Measurements from ENCODE around the gene AGT. TPM values are rescaled to one million over a fixed set of nuclear protein-coding genes. Genes with fewer than 3 reads are reported as not detected.
"Not testable (repeated sequence)": the region's sequence is repeated elsewhere in the genome, so short reads cannot be mapped to it uniquely, and the experiment has no call there.

AGT gene
- total RNA-seq, 2 experiments from 2014 or later, result not detected

DNA sequence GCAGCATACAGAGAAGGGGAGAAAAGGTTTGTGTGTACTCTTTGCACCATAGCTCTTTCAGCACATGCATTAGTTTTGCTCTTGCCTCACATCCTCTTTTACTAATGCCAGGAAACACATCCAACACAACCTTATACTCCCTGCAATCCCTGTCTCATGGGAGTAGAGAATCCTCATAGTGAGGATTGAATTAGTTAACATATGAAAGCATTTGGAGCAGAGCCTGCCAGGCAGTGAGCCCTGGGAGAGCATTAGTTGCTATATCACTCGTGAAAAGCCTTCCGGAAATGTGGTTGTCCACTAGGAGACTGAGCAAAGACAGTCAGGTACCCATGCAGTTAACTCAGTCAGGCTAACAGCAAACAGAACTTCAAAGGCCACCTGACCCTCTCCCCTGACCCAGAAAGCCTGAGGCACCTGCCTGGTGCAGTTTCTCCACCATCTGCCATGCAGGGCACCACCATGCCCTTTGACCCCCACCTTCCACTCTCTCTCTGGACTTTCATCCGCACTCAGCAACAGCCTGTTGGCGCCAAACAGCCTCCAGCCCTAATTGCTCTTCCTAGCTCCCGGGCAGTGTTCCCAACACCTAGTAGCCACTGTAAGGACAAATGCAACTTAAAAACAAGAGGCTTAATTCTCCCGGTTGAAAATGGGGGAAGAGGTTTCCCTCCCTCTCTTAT lies 14.9 kb upstream of the AGT start:
- CTCF ChIA-PET, result no interaction called here
- peaks cover 13% of the 10 kb centered on the region for H3K27me3 Mint-ChIP-seq
- no peak overlapping the region for H3K4me3 Mint-ChIP-seq
- DNase-seq, result no peak
- POLR2A ChIA-PET, result no interaction called here
- H3K27ac Mint-ChIP-seq, result no peak overlapping the region
- H3K36me3 Mint-ChIP-seq (ENCODE audit: low read depth), result no peaks in the 10 kb centered on the region
- no peaks in the 10 kb centered on the region for H3K9me3 Mint-ChIP-seq
- H3K4me1 Mint-ChIP-seq, result no peaks in the 10 kb centered on the region

GRCh38 chr1:230725256-230726012 lies 11.5 kb upstream of the AGT start:
- H3K36me3 Mint-ChIP-seq (ENCODE audit: low read depth), result peaks cover 2% of the 10 kb centered on the region
- DNase-seq, result no peak
- H3K9me3 Mint-ChIP-seq, result peaks cover 6% of the 10 kb centered on the region
- peaks cover 10% of the 10 kb centered on the region for H3K27me3 Mint-ChIP-seq
- no peaks in the 10 kb centered on the region for H3K4me1 Mint-ChIP-seq
- H3K4me3 Mint-ChIP-seq, result no peak overlapping the region
- ChIA-PET CTCF (no interaction called here), POLR2A (no interaction called here)
- H3K27ac Mint-ChIP-seq, result no peak overlapping the region

DNA sequence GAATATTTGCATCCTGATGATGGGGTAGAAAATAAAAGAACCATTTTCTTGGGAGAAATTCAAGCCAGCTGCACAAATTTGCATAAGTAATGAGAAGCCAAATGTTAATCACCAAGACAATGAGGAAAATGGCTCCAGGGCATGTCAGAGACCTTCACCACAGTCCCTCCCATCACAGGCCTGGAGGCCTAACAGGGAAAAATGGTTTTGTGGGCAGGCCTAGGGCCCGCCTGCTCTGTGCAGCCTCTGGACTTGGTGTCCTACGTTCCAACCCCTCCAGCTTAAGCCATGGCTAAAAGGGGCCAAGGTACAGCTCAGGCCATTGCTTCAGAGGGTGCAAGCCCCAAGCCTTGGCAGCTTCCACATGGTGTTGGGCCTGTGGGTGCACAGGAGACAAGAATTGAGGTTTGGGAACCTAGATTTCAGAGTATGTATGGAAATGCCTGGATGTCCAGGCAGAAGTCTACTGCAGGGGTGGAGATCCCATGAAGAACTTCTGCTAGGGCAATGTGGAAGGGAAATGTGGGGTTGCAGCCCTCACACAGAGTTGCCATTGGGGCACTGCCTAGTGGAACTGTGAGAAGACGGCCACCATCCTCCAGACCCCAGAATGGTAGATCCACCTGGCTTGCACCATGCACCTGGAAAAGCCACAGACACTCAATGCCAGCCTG lies 8.1 kb upstream of the AGT start:
- POLR2A ChIA-PET; CTCF ChIA-PET; H3K4me3 Mint-ChIP-seq; H3K27me3 Mint-ChIP-seq; DNase-seq; H3K4me1 Mint-ChIP-seq; H3K27ac Mint-ChIP-seq; H3K9me3 Mint-ChIP-seq; H3K36me3 Mint-ChIP-seq (ENCODE audit: low read depth): not testable (repeated sequence)

DNA sequence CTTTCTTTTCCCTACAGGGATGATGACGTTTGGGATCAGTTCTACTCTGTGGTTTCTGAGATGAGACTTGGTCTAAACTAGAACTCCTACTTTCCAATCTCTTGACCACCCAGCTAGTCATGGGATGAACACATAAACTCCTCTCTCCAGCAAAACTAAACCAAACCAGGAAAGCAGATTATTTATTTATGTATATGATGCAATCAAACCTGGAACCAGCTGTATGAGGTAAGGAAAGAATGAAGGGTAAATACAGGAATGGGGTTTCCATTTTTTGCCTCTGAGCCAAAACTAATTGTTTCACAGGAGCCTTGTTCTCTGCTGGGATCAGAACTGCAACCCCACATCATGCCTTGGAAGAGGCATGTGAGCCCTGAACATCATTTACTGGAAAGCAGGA lies 3.3 kb upstream of the AGT start:
- H3K9me3 Mint-ChIP-seq, result peaks cover 6% of the 10 kb centered on the region
- peaks cover 2% of the 10 kb centered on the region for H3K36me3 Mint-ChIP-seq (ENCODE audit: low read depth)
- H3K4me1 Mint-ChIP-seq, result no peaks in the 10 kb centered on the region
- no peak overlapping the region for H3K4me3 Mint-ChIP-seq
- no peak for DNase-seq
- H3K27ac Mint-ChIP-seq, result no peak overlapping the region
- peaks cover 5% of the 10 kb centered on the region for H3K27me3 Mint-ChIP-seq
- ChIA-PET CTCF (no interaction called here), POLR2A (no interaction called here)

DNA sequence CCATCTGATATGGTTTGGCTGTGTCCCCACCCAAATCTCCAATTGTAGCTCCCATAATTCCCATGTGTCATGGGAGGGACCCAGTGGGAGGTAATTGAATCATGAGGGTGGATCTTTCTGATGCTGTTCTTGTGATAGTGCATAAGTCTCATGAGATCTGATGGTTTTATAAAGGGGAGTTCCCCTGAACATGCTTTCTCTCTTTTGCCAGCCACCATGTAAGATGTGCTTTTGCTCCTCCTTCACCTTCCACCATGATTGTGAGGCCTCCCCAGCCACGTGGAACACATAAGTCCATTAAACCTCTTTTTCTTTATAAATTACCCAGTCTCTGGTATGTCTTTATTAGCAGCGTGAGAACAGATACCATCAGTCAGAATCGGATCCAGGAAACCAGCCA lies 2.5 kb upstream of the AGT start:
- POLR2A ChIA-PET, result not testable (repeated sequence)

GRCh38 chr1:230715510-230715909 lies 1.6 kb upstream of the AGT start:
- peaks cover 5% of the 10 kb centered on the region for H3K27me3 Mint-ChIP-seq
- ChIA-PET CTCF (no interaction called here), POLR2A (no interaction called here)
- no peak overlapping the region for H3K27ac Mint-ChIP-seq
- H3K4me1 Mint-ChIP-seq, result no peaks in the 10 kb centered on the region
- no peak overlapping the region for H3K4me3 Mint-ChIP-seq
- DNase-seq, result no peak
- H3K9me3 Mint-ChIP-seq, result peaks cover 3% of the 10 kb centered on the region
- no peaks in the 10 kb centered on the region for H3K36me3 Mint-ChIP-seq (ENCODE audit: low read depth)

More for the DNA sequence above, 2.5 kb upstream of the AGT start:
- DNase-seq; CTCF ChIA-PET; H3K4me1 Mint-ChIP-seq; H3K4me3 Mint-ChIP-seq; H3K27ac Mint-ChIP-seq; H3K9me3 Mint-ChIP-seq; H3K36me3 Mint-ChIP-seq (ENCODE audit: low read depth); H3K27me3 Mint-ChIP-seq: not testable (repeated sequence)

DNA sequence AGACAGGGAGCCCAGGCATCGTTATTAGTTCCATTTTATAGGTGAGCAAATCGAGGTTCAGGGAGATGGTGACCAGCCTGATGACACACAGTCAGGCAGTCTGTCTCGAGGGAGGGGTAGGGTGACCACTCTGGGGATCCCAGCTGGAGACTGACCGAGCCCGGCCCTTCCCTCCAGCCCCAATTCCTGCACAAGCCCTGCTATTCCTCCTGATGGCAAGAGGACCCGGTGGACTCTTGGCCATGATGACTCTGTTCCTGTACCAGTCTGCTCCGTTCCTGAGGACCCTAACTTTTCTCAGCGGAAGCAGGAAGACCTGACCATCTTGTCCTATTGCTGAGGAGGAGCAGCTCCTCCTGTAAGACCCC lies 391 bp downstream of the AGT start:
- Mint-ChIP-seq H3K27ac (no peak overlapping the region), H3K36me3 (ENCODE audit: low read depth) (no peaks in the 10 kb centered on the region), H3K27me3 (peaks cover 5% of the 10 kb centered on the region), H3K4me1 (peaks cover 2% of the 10 kb centered on the region), H3K4me3 (no peak overlapping the region), H3K9me3 (peaks cover 3% of the 10 kb centered on the region)
- DNase-seq, result no peak
- ChIA-PET CTCF (no interaction called here), POLR2A (no interaction called here)

DNA sequence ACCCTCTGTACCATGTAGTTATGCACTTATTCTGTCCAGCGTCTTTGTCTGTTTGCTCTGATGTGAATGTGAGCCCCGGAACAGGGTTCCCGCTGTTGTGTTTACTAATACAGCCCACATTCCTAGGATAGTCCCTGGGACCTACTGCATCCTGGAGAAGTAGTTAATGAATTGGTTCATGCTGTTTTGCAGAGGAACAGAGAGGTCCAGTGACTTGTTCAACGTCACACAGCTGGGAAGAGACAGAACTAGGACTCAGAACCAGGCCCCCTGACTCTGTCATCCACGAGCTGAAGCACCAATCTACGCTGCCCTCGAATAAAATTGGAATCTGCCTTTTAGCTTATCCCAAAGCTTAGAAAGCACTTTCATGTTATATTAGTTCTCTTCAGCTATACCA lies 784 bp downstream of the AGT start:
- Mint-ChIP-seq H3K4me1 (peaks cover 6% of the 10 kb centered on the region), H3K27ac (no peak overlapping the region), H3K27me3 (peaks cover 5% of the 10 kb centered on the region), H3K9me3 (peaks cover 3% of the 10 kb centered on the region), H3K4me3 (no peak overlapping the region), H3K36me3 (ENCODE audit: low read depth) (no peaks in the 10 kb centered on the region)
- POLR2A ChIA-PET, result no interaction called here
- DNase-seq, result no peak
- CTCF ChIA-PET, result no interaction called here

DNA sequence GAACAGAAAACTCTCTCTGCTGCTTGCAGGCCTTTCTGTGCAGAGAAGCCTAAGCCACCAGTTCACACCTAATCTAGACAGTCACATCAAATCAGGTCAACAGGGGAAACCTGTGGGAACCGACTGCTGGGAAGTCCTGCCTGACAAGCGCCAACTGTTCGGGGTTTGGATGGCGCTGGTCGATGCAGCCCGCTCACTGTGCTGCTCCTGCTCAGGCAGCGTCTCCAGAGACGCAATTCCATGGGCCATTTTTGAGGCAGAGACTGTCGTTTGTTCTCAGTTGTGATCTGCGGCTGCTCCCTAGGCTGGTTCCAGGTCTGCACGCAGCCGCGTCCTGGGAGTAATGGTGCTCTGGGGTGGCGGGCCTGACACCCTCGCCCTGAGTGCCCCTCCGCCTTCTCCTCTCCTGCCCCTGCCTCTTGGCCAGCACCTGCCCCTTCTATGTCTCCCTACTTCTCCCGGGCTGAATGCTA lies 1.4 kb downstream of the AGT start:
- peaks cover 3% of the 10 kb centered on the region for H3K9me3 Mint-ChIP-seq
- no peaks in the 10 kb centered on the region for H3K36me3 Mint-ChIP-seq (ENCODE audit: low read depth)
- CTCF ChIA-PET, result no interaction called here
- H3K4me3 Mint-ChIP-seq, result no peak overlapping the region
- no peak overlapping the region for H3K27ac Mint-ChIP-seq
- POLR2A ChIA-PET, result no interaction called here
- peaks cover 7% of the 10 kb centered on the region for H3K4me1 Mint-ChIP-seq
- peaks cover 5% of the 10 kb centered on the region for H3K27me3 Mint-ChIP-seq
- no peak for DNase-seq

GRCh38 chr1:230711245-230711644 lies 2.7 kb downstream of the AGT start:
- Mint-ChIP-seq H3K9me3 (no peaks in the 10 kb centered on the region), H3K36me3 (ENCODE audit: low read depth) (no peaks in the 10 kb centered on the region), H3K4me1 (peaks cover 7% of the 10 kb centered on the region), H3K27ac (no peak overlapping the region), H3K27me3 (peaks cover 3% of the 10 kb centered on the region), H3K4me3 (no peak overlapping the region)
- ChIA-PET CTCF (no interaction called here), POLR2A (no interaction called here)
- DNase-seq, result no peak

GRCh38 chr1:230710543-230710904 lies 3.4 kb downstream of the AGT start:
- peaks cover 7% of the 10 kb centered on the region for H3K4me1 Mint-ChIP-seq
- no peak overlapping the region for H3K4me3 Mint-ChIP-seq
- ChIA-PET POLR2A (no interaction called here), CTCF (no interaction called here)
- H3K27me3 Mint-ChIP-seq, result peaks cover 3% of the 10 kb centered on the region
- H3K36me3 Mint-ChIP-seq (ENCODE audit: low read depth), result no peaks in the 10 kb centered on the region
- no peak overlapping the region for H3K27ac Mint-ChIP-seq
- DNase-seq, result no peak
- no peaks in the 10 kb centered on the region for H3K9me3 Mint-ChIP-seq

DNA sequence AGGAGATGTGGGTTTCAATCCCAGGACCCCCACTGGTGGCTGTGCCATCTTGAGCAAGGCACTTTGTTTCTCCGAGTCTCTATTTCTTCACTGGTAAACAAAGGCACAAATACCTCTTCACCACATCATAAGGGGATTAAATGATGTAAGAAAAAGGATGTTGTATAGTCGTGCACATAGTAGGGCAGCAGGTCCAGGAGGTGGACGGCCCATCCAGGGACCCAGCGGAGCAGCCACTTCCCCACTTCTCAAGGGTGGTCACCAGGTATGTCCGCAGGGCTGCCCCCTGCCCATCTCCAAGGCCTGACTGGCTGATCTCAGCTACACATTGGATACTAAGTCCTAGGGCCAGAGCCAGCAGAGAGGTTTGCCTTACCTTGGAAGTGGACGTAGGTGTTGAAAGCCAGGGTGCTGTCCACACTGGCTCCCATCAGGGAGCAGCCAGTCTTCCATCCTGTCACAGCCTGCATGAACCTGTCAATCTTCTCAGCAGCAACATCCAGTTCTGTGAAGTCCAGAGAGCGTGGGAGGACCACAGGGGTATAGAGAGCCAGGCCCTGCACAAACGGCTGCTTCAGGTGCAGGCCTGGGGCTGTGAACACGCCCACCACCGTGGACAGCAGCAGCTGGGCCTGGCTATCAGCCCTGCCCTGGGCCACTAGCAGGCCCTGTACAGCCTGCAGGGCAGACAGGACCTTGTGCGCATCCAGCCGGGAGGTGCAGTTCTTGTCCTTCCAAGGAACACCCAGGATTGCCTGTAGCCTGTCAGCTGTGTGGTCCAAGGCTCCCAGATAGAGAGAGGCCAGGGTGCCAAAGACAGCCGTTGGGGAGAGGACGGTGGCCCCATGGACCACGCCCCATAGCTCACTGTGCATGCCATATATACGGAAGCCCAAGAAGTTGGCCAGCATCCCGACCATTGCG lies 4.0 kb downstream of the AGT start:
- ChIA-PET CTCF (no interaction called here), POLR2A (no interaction called here)
- DNase-seq, result no peak
- H3K27me3 Mint-ChIP-seq, result peaks cover 2% of the 10 kb centered on the region
- H3K36me3 Mint-ChIP-seq (ENCODE audit: low read depth), result no peaks in the 10 kb centered on the region
- H3K27ac Mint-ChIP-seq, result no peak overlapping the region
- H3K9me3 Mint-ChIP-seq, result no peaks in the 10 kb centered on the region
- no peak overlapping the region for H3K4me3 Mint-ChIP-seq
- H3K4me1 Mint-ChIP-seq, result peaks cover 7% of the 10 kb centered on the region

All from activated CD4-positive, alpha-beta T cell treated with anti-CD3 and anti-CD28 coated beads, Interleukin-2, amount 10 ng/mL, durations not matched to agents 7 days and 5 days (primary cell).